ENCODE results near the gene TXNRD2. TPM values are rescaled to one million over a fixed set of nuclear protein-coding genes. Genes with fewer than 3 reads are reported as not detected.

The TXNRD2 gene
- total RNA-seq, 1 donor = 19.5 TPM

DNA sequence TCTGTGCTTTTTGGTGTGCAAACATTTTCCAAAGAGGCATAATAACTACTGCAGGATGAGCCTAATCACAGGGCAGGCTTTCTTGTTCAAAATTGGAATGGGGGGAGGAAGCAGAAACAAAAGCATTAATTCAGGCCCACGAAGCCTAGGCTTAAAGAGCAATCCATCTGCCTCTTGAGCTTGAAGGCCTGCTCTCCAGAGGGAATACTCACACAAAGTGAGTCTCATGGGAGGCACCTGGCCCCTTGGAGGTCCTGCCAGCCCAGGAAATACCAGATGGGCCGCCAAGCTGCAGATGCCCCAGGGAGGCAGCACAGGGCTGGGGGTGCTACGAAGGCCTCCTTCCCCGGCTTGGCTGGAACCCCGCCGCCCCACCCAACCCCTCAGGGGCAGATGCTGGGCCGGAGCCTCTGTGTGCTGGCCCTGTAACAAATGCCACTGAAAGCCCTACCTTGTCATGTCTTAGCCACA, 39.3 kb downstream of the TXNRD2 start:
- Histone ChIP-seq H3K9me3 (ENCODE audit: low read depth, low read length) (no peaks in the 10 kb centered on the region), H4K20me1 (ENCODE audit: insufficient read depth, low read length) (no peaks in the 10 kb centered on the region), H3K4me3 (ENCODE audit: insufficient read depth, low read length) (no peak overlapping the region), H3K27ac (ENCODE audit: low read depth, low read length) (no peak overlapping the region), H3K79me2 (ENCODE audit: insufficient read depth, low read length) (no peaks in the 10 kb centered on the region), H3K4me1 (ENCODE audit: insufficient read depth, low read length) (no peaks in the 10 kb centered on the region), H3K4me2 (ENCODE audit: insufficient read depth, low read length) (no peak overlapping the region), H3K36me3 (ENCODE audit: insufficient read depth, low read length) (no peaks in the 10 kb centered on the region), H2AFZ (ENCODE audit: low read length) (no peak overlapping the region), H3K27me3 (ENCODE audit: insufficient read depth, low read length) (no peaks in the 10 kb centered on the region)
- no peak for DNase-seq (ENCODE audit: insufficient read length, low spot score, missing footprints)
- TF ChIP-seq, protein P1, sequence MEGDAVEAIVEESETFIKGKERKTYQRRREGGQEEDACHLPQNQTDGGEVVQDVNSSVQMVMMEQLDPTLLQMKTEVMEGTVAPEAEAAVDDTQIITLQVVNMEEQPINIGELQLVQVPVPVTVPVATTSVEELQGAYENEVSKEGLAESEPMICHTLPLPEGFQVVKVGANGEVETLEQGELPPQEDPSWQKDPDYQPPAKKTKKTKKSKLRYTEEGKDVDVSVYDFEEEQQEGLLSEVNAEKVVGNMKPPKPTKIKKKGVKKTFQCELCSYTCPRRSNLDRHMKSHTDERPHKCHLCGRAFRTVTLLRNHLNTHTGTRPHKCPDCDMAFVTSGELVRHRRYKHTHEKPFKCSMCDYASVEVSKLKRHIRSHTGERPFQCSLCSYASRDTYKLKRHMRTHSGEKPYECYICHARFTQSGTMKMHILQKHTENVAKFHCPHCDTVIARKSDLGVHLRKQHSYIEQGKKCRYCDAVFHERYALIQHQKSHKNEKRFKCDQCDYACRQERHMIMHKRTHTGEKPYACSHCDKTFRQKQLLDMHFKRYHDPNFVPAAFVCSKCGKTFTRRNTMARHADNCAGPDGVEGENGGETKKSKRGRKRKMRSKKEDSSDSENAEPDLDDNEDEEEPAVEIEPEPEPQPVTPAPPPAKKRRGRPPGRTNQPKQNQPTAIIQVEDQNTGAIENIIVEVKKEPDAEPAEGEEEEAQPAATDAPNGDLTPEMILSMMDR (IDR thresholded peaks at IDR 0.05; ENCODE audit: extremely low read depth, low read depth, low read length) = no peak

DNA sequence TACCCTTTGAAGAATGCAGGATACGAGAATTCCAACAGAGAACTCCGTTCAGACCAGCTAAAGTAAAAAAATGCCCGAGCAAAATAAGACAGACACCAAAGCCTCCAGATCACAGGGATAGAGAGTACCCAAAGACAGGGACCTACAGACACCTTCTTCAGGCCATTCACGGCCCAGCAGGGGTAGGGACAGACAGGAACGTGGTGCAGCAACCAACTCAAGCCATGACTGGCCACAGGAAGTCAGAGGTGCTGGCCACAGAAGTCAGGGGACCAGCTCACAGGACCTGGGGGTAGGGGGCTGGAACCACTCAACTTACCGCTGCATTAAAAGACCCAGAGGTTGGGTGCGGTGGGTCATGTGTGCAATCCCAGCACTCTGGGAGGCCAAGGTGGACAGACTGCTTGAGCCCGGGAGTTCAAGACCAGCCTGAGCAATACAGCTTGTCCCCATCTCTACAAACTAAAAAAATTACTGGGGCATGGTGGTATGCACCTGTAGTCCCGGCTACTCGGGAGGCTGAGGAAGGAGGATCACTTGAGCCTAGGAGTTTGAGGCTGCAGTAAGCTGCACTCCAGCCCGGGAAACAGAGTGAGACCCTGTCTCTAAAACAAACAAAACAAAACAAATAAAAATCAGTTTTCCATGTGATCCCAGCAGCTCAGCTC, 39.9 kb downstream of the TXNRD2 start:
- TF ChIP-seq, protein P1 (IDR thresholded peaks at IDR 0.05; ENCODE audit: extremely low read depth, low read depth, low read length) = no peak
- no peak overlapping the region for H3K4me3 ChIP-seq (ENCODE audit: insufficient read depth, low read length)
- DNase-seq (ENCODE audit: insufficient read length, low spot score, missing footprints) = no peak
- H2AFZ ChIP-seq (ENCODE audit: low read length) = no peak overlapping the region
- H3K4me1 ChIP-seq (ENCODE audit: insufficient read depth, low read length) = no peaks in the 10 kb centered on the region
- H3K79me2 ChIP-seq (ENCODE audit: insufficient read depth, low read length) = no peaks in the 10 kb centered on the region
- no peak overlapping the region for H3K4me2 ChIP-seq (ENCODE audit: insufficient read depth, low read length)
- no peak overlapping the region for H3K27ac ChIP-seq (ENCODE audit: low read depth, low read length)
- no peaks in the 10 kb centered on the region for H3K27me3 ChIP-seq (ENCODE audit: insufficient read depth, low read length)
- no peaks in the 10 kb centered on the region for H4K20me1 ChIP-seq (ENCODE audit: insufficient read depth, low read length)
- no peaks in the 10 kb centered on the region for H3K9me3 ChIP-seq (ENCODE audit: low read depth, low read length)
- no peaks in the 10 kb centered on the region for H3K36me3 ChIP-seq (ENCODE audit: insufficient read depth, low read length)

DNA sequence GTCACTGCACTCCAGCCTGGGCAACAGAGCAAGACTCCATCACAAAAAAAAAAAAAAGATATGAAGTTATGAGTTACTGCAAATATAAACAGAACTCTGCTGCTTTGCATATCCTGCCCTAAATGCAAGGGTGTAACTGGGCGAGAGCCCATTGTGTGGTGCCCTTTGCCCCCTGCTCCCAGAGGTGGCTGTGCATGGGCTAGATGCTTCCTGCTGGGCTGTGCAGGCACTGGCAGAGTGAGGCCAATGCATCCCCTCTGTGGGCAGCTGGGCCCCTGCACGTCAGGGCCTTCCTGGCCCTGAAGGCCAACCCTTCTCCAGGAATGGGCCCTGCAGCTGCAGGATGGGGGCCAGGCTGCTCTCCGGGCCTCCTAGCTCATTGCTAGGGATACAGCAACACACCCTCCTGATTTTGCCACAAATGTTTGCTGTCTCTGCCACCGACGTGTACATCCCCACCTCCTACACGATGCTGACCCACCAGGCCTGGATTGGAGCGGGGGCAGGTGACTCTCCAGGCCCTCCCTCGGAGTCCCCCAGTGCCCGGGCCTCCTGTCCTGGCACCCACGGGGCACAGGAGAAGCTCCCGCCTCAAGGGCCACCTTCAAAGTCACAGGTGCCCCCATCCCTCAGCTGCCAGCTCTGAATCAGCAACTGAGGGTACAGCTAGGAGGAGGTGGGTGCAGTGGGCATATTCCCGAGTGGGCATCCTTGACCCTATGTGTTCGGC, 40.7 kb downstream of the TXNRD2 start:
- H2AFZ ChIP-seq (ENCODE audit: low read length) = no peak overlapping the region
- no peaks in the 10 kb centered on the region for H4K20me1 ChIP-seq (ENCODE audit: insufficient read depth, low read length)
- H3K79me2 ChIP-seq (ENCODE audit: insufficient read depth, low read length) = no peaks in the 10 kb centered on the region
- H3K36me3 ChIP-seq (ENCODE audit: insufficient read depth, low read length) = no peaks in the 10 kb centered on the region
- no peak for DNase-seq (ENCODE audit: insufficient read length, low spot score, missing footprints)
- H3K27ac ChIP-seq (ENCODE audit: low read depth, low read length) = no peak overlapping the region
- H3K27me3 ChIP-seq (ENCODE audit: insufficient read depth, low read length) = no peaks in the 10 kb centered on the region
- H3K4me3 ChIP-seq (ENCODE audit: insufficient read depth, low read length) = no peak overlapping the region
- no peak overlapping the region for H3K4me2 ChIP-seq (ENCODE audit: insufficient read depth, low read length)
- TF ChIP-seq, protein P1 (IDR thresholded peaks at IDR 0.05; ENCODE audit: extremely low read depth, low read depth, low read length) = no peak
- no peaks in the 10 kb centered on the region for H3K4me1 ChIP-seq (ENCODE audit: insufficient read depth, low read length)
- H3K9me3 ChIP-seq (ENCODE audit: low read depth, low read length) = no peaks in the 10 kb centered on the region

DNA sequence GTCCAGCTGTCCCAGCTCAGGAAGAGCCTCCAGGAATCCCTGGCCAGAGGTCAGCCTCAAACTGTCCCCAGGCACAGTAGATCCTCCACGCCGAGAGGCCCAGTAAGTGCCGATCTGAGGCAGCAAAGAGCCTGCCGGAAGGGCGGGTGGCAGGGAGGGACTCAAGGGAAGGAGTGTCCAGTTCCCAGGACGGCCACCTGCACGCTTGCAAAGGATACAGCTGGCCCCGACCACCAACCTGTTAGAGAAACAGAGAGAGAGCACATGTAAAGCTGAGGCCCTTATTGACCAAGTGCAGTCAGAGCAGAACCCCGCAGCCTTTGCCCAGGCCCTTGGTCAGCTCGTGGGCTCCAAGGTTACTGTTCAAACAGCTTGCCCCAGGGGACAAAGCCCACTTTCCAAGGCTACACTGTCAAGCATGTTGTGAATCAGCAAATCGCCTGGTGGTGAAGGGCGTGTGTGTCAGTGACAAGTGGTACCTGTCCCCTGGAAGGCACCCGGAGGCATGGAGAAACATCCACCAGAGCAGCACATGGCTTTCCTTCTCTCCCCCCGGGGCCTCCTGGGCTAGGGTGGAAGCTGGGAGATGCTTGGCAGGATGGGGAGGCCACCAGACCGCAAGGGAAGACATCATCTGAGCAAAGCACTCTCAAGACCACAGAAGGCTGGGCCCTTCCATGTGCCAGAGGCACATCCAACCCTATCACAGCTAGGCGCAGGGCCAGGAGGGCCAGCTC, 42.6 kb downstream of the TXNRD2 start:
- Histone ChIP-seq H3K27ac (ENCODE audit: low read depth, low read length) (no peak overlapping the region), H3K9me3 (ENCODE audit: low read depth, low read length) (no peaks in the 10 kb centered on the region), H3K4me2 (ENCODE audit: insufficient read depth, low read length) (no peak overlapping the region), H4K20me1 (ENCODE audit: insufficient read depth, low read length) (no peaks in the 10 kb centered on the region), H3K4me1 (ENCODE audit: insufficient read depth, low read length) (no peaks in the 10 kb centered on the region), H3K79me2 (ENCODE audit: insufficient read depth, low read length) (no peaks in the 10 kb centered on the region), H3K27me3 (ENCODE audit: insufficient read depth, low read length) (no peaks in the 10 kb centered on the region), H2AFZ (ENCODE audit: low read length) (no peak overlapping the region), H3K4me3 (ENCODE audit: insufficient read depth, low read length) (no peak overlapping the region), H3K36me3 (ENCODE audit: insufficient read depth, low read length) (peaks cover 5% of the 10 kb centered on the region)
- TF ChIP-seq, protein P1 (IDR thresholded peaks at IDR 0.05; ENCODE audit: extremely low read depth, low read depth, low read length) = no peak
- DNase-seq (ENCODE audit: insufficient read length, low spot score, missing footprints) = no peak

Measured in osteoblast (primary cell).